Vagina (tissue), 2 donors: ENCODE data around the gene ZMYND12. TPM values are rescaled to one million over a fixed set of nuclear protein-coding genes. Genes with fewer than 3 reads are reported as not detected.

ENCODE experiments used
- DNase-seq, 2 donors: peaks; one replicate each; pipeline ENCODE4 v3.0.0-alpha.2; 2017; ENCODE audit errors: extremely low spot score in 2 of 2
- H3K27ac ChIP-seq: fragments of 200-600 bp; sonication (generic); one replicate; pipeline ENCODE4 v1.5.1; 2019
- H3K27me3 ChIP-seq: fragments of 200-600 bp; sonication (generic); one replicate; pipeline ENCODE4 v1.5.1; 2019
- H3K36me3 ChIP-seq, 2 donors: fragments of 200-600 bp; sonication (generic); one replicate each; pipeline ENCODE4 v1.5.1; 2017 to 2019
- H3K4me1 ChIP-seq: fragments of 200-600 bp; sonication (generic); one replicate; pipeline ENCODE4 v1.5.1; 2019
- H3K4me3 ChIP-seq, 2 donors: fragments of 200-600 bp; sonication (generic); 1 replicate in 1 of 2; 2 replicates in 1 of 2; pipeline ENCODE4 v1.5.1; 2016 to 2019
- H3K9me3 ChIP-seq: fragments of 200-600 bp; sonication (generic); one replicate; pipeline ENCODE4 v1.5.1; 2019
- CTCF ChIP-seq, 3 experiments: fragments of 450-650 bp in 2 of 3; fragments of 200-600 bp in 1 of 3; sonication (generic) in 1 of 3; IDR thresholded peaks; one replicate each; pipeline ENCODE4 v1.5.1; 2017 to 2019; ENCODE audit warnings: antibody characterized with exemption in 3 of 3, mild to moderate bottlenecking in 2 of 3, moderate library complexity in 2 of 3
- POLR2A ChIP-seq, 2 donors: fragments of 450-650 bp; IDR thresholded peaks; one replicate each; pipeline ENCODE4 v1.6.1; 2017; ENCODE audit warnings: antibody characterized with exemption in 2 of 2, mild to moderate bottlenecking in 2 of 2, moderate library complexity in 2 of 2
- POLR2AphosphoS5 ChIP-seq, 2 donors: sonication (generic); formaldehyde crosslinking; IDR thresholded peaks; one replicate each; pipeline ENCODE4 v1.9.0; 2017; ENCODE audit warnings: antibody characterized with exemption in 2 of 2, mild to moderate bottlenecking in 2 of 2, low read depth in 1 of 2; ENCODE audit not compliant: insufficient read depth in 1 of 2
- intact Hi-C: fragments of 100-400 bp; cut with DNase I; formaldehyde crosslinking; loops from one replicate; pipeline ENCODE4 v1.15.1; 2023
- total RNA-seq: library from RNA; depleted of rRNA; stranded (reverse); fragments of >200 nt; gene quantifications from one replicate; pipeline ENCODE4 v1.2.3, GENCODE V29; 2016

Gene ZMYND12
- total RNA-seq, 1 donor from 2014 or later: not detected

GRCh38 chr1:42419126-42419821 is 36.5 kb downstream of the ZMYND12 start:
- Histone ChIP-seq H3K4me3 (no peak overlapping the region), H3K4me1 (peaks cover 19% of the 10 kb centered on the region), H3K36me3 (no peaks in the 10 kb centered on the region), H3K9me3 (no peaks in the 10 kb centered on the region), H3K27ac (no peak overlapping the region), H3K27me3 (no peaks in the 10 kb centered on the region)
- TF ChIP-seq CTCF (IDR thresholded peaks at IDR 0.05) (no peak), POLR2AphosphoS5 (IDR thresholded peaks at IDR 0.05; ENCODE audit: insufficient read depth in 1 of 2, low read depth in 1 of 2) (no peak), POLR2A (IDR thresholded peaks at IDR 0.05) (no peak)
- DNase-seq: no peak
- intact Hi-C loops: no loop called here

GRCh38 chr1:42418516-42418915 is 37.3 kb downstream of the ZMYND12 start:
- Histone ChIP-seq H3K27ac (no peak overlapping the region), H3K4me3 (no peak overlapping the region), H3K27me3 (no peaks in the 10 kb centered on the region), H3K4me1 (peaks cover 19% of the 10 kb centered on the region), H3K9me3 (no peaks in the 10 kb centered on the region), H3K36me3 (no peaks in the 10 kb centered on the region)
- TF ChIP-seq POLR2A (IDR thresholded peaks at IDR 0.05): no peak
- no peak for TF ChIP-seq POLR2AphosphoS5 (IDR thresholded peaks at IDR 0.05; ENCODE audit: insufficient read depth in 1 of 2, low read depth in 1 of 2)
- TF ChIP-seq CTCF (IDR thresholded peaks at IDR 0.05): no peak
- DNase-seq: no peak
- intact Hi-C loops: no loop called here

- peaks cover 19% of the 10 kb centered on the region for H3K4me1 ChIP-seq
- H3K27ac ChIP-seq: no peak overlapping the region
- H3K9me3 ChIP-seq: no peaks in the 10 kb centered on the region
- TF ChIP-seq POLR2A (IDR thresholded peaks at IDR 0.05): no peak
- no peak for TF ChIP-seq POLR2AphosphoS5 (IDR thresholded peaks at IDR 0.05; ENCODE audit: insufficient read depth in 1 of 2, low read depth in 1 of 2)
- no peak for TF ChIP-seq CTCF (IDR thresholded peaks at IDR 0.05)
- H3K27me3 ChIP-seq: no peaks in the 10 kb centered on the region
- no peaks in the 10 kb centered on the region for H3K36me3 ChIP-seq
- no peak overlapping the region for H3K4me3 ChIP-seq
- no peak for DNase-seq
- intact Hi-C loops: no loop called here
Observed at GRCh38 chr1:42417166-42417565, 38.7 kb downstream of the ZMYND12 start.

GRCh38 chr1:42414551-42415496 is 41.0 kb downstream of the ZMYND12 start:
- Histone ChIP-seq H3K36me3 (no peaks in the 10 kb centered on the region), H3K27ac (no peak overlapping the region), H3K27me3 (no peaks in the 10 kb centered on the region), H3K4me1 (no peaks in the 10 kb centered on the region), H3K9me3 (no peaks in the 10 kb centered on the region), H3K4me3 (no peak overlapping the region)
- no peak for DNase-seq
- TF ChIP-seq CTCF (IDR thresholded peaks at IDR 0.05) (no peak), POLR2A (IDR thresholded peaks at IDR 0.05) (no peak), POLR2AphosphoS5 (IDR thresholded peaks at IDR 0.05; ENCODE audit: insufficient read depth in 1 of 2, low read depth in 1 of 2) (no peak)
- intact Hi-C loops: no loop called here
